Heart left ventricle (tissue), 13 donors: ENCODE data around the gene EN1.

ENCODE experiments used
- POLR2A ChIP-seq, 2 donors: fragments of 450-650 bp; IDR thresholded peaks; one replicate each; pipeline ENCODE4 v1.6.1; 2017; ENCODE audit warnings: antibody characterized with exemption in 2 of 2, mild to moderate bottlenecking in 2 of 2, moderate library complexity in 2 of 2
- TF ChIP-seq, protein P1 (sequence below), 12 donors: fragments of 200-600 bp; sonication (generic) in 4 of 12; IDR thresholded peaks; one replicate each; pipeline versions ENCODE4 v1.5.0 to v1.8.0; 2018 to 2022; ENCODE audit warnings: antibody characterized with exemption in 12 of 12, mild to moderate bottlenecking in 5 of 12
- donor health status: ischemic (EF 13 %, LVEDD 7.1; RV severe dilation, severe dysfunction).
- donor health status: DM: no; HTN: yes; CAD: no.
- donor health status: DM: no; HTN: no; CAD: no.
- donor health status: ischemic (EF 25% LVEDD 6.9; RV normal size, moderate dysfunction).
- donor health status: ischemic (EF 25% LVEDD 5.7; RV mildly dilated, moderate dysfunction).
- donor health status: ischemic (EF 35%, LVEDD 5.7; RV mildly dilated, moderate dysfunction).
- donor health status: nonischemic (EF 11% LVEDD 7.7; RV severe dilation, severe dysfunction).
- donor health status: DM: yes; HTN: yes; CAD: no.
- donor health status: PGD.
- donor health status: ischemic (EF 29% LVEDD 5.4; RV normal size, mild dysfunction).
- donor health status: nonischemic (EF 23%, LVEDD 6.1; RV moderate dilation, normal function).

DNA sequence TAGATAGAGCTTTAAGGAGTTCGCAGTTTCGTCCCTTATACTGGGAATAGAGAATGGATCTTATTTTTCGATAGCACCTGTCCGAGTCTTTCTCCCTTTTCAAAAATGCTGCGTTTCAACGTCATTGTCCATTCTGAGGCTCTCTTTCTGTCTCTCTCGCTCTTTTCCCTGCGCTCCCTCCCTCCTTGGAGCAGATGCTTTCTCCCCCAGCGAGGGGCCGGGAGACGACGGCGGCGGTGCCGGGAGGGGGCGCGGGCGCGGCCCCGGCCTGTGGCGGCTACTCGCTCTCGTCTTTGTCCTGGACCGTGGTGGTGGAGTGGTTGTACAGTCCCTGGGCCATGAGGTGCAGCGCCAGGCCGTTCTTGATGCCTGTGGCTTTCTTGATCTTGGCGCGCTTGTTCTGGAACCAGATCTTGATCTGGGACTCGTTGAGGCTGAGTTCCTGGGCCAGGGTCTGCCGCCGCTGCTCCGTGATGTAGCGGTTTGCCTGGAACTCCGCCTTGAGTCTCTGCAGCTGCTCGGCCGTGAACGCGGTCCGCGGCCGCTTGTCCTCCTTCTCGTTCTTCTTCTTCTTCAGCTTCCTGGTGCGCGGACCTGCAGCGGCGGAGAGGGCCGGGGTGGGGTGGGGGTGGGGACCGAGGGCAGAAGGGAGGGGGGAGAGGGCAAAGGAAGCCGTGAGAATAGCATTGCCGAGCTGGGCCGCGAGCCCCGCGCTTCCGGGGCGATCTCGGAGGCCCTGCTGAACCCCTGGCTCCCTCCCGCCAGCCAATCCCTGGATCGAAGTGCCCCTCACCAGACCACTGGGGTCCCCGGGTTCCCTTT lies 4.6 kb downstream of the EN1 start:
- no peak for TF ChIP-seq POLR2A (IDR thresholded peaks at IDR 0.05)
- TF ChIP-seq, protein P1, sequence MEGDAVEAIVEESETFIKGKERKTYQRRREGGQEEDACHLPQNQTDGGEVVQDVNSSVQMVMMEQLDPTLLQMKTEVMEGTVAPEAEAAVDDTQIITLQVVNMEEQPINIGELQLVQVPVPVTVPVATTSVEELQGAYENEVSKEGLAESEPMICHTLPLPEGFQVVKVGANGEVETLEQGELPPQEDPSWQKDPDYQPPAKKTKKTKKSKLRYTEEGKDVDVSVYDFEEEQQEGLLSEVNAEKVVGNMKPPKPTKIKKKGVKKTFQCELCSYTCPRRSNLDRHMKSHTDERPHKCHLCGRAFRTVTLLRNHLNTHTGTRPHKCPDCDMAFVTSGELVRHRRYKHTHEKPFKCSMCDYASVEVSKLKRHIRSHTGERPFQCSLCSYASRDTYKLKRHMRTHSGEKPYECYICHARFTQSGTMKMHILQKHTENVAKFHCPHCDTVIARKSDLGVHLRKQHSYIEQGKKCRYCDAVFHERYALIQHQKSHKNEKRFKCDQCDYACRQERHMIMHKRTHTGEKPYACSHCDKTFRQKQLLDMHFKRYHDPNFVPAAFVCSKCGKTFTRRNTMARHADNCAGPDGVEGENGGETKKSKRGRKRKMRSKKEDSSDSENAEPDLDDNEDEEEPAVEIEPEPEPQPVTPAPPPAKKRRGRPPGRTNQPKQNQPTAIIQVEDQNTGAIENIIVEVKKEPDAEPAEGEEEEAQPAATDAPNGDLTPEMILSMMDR (IDR thresholded peaks at IDR 0.05) = no peak
